ENCODE data around the gene RNF180. TPM values are rescaled to one million over a fixed set of nuclear protein-coding genes. Genes with fewer than 3 reads are reported as not detected.

RNF180 gene
- total RNA-seq, 1 donor from 2014 or later = 14.0 TPM

GRCh38 chr5:64341340-64341739 is 175.7 kb downstream of the RNF180 start:
- DNase-seq (ENCODE audit: extremely low spot score in 2 of 2) = no peak
- H3K36me3 ChIP-seq = no peaks in the 10 kb centered on the region
- TF ChIP-seq CTCF (IDR thresholded peaks at IDR 0.05) (no peak), POLR2A (IDR thresholded peaks at IDR 0.05) (no peak), POLR2AphosphoS5 (IDR thresholded peaks at IDR 0.05; ENCODE audit: insufficient read depth in 1 of 2, low read depth in 1 of 2) (no peak)
- H3K4me3 ChIP-seq = no peak overlapping the region
- no peaks in the 10 kb centered on the region for H3K9me3 ChIP-seq
- intact Hi-C loops (cut with DNase I) = no loop called here
- no peaks in the 10 kb centered on the region for H3K4me1 ChIP-seq
- H3K27me3 ChIP-seq = no peaks in the 10 kb centered on the region
- no peak overlapping the region for H3K27ac ChIP-seq

GRCh38 chr5:64344501-64344900 is 178.9 kb downstream of the RNF180 start:
- Histone ChIP-seq H3K4me1 (no peaks in the 10 kb centered on the region), H3K27me3 (no peaks in the 10 kb centered on the region), H3K4me3 (no peak overlapping the region), H3K27ac (no peak overlapping the region), H3K9me3 (no peaks in the 10 kb centered on the region), H3K36me3 (no peaks in the 10 kb centered on the region)
- intact Hi-C loops (cut with DNase I) = no loop called here
- no peak for TF ChIP-seq CTCF (IDR thresholded peaks at IDR 0.05)
- TF ChIP-seq POLR2A (IDR thresholded peaks at IDR 0.05) = no peak
- no peak for TF ChIP-seq POLR2AphosphoS5 (IDR thresholded peaks at IDR 0.05; ENCODE audit: insufficient read depth in 1 of 2, low read depth in 1 of 2)
- no peak for DNase-seq (ENCODE audit: extremely low spot score in 2 of 2)

GRCh38 chr5:64347309-64347708 is 181.7 kb downstream of the RNF180 start:
- intact Hi-C loops (cut with DNase I) = no loop called here
- Histone ChIP-seq H3K27ac (no peak overlapping the region), H3K4me3 (no peak overlapping the region), H3K9me3 (no peaks in the 10 kb centered on the region), H3K27me3 (no peaks in the 10 kb centered on the region), H3K36me3 (no peaks in the 10 kb centered on the region), H3K4me1 (no peaks in the 10 kb centered on the region)
- DNase-seq (ENCODE audit: extremely low spot score in 2 of 2) = no peak
- TF ChIP-seq POLR2AphosphoS5 (IDR thresholded peaks at IDR 0.05; ENCODE audit: insufficient read depth in 1 of 2, low read depth in 1 of 2) = no peak
- no peak for TF ChIP-seq CTCF (IDR thresholded peaks at IDR 0.05)
- TF ChIP-seq POLR2A (IDR thresholded peaks at IDR 0.05) = no peak

GRCh38 chr5:64364426-64364825 is 198.8 kb downstream of the RNF180 start:
- Histone ChIP-seq H3K9me3 (no peaks in the 10 kb centered on the region), H3K27me3 (no peaks in the 10 kb centered on the region), H3K27ac (no peak overlapping the region), H3K36me3 (no peaks in the 10 kb centered on the region), H3K4me3 (no peak overlapping the region), H3K4me1 (no peaks in the 10 kb centered on the region)
- TF ChIP-seq POLR2A (IDR thresholded peaks at IDR 0.05) (no peak), CTCF (IDR thresholded peaks at IDR 0.05) (no peak), POLR2AphosphoS5 (IDR thresholded peaks at IDR 0.05; ENCODE audit: insufficient read depth in 1 of 2, low read depth in 1 of 2) (no peak)
- intact Hi-C loops (cut with DNase I) = no loop called here
- no peak for DNase-seq (ENCODE audit: extremely low spot score in 2 of 2)

- H3K4me3 ChIP-seq = no peak overlapping the region
- H3K9me3 ChIP-seq = no peaks in the 10 kb centered on the region
- DNase-seq (ENCODE audit: extremely low spot score in 2 of 2) = no peak
- no peak overlapping the region for H3K27ac ChIP-seq
- intact Hi-C loops (cut with DNase I) = no loop called here
- H3K4me1 ChIP-seq = no peaks in the 10 kb centered on the region
- no peaks in the 10 kb centered on the region for H3K27me3 ChIP-seq
- TF ChIP-seq POLR2A (IDR thresholded peaks at IDR 0.05) (no peak), CTCF (IDR thresholded peaks at IDR 0.05) (no peak), POLR2AphosphoS5 (IDR thresholded peaks at IDR 0.05; ENCODE audit: insufficient read depth in 1 of 2, low read depth in 1 of 2) (no peak)
- H3K36me3 ChIP-seq = no peaks in the 10 kb centered on the region
These were observed 219.1 kb downstream of the RNF180 start for GRCh38 chr5:64384765-64385164.

Measured in vagina (tissue), 2 donors.